GM12801 (cell line): ENCODE results near the gene MAB21L2.

Source experiments
- CTCF ChIP-seq: IDR thresholded peaks from one replicate; pipeline ENCODE4 v1.5.1; 2011; ENCODE audit warnings: control low read depth; ENCODE audit not compliant: insufficient read length; ENCODE audit errors: extremely low read depth

The MAB21L2 gene

DNA sequence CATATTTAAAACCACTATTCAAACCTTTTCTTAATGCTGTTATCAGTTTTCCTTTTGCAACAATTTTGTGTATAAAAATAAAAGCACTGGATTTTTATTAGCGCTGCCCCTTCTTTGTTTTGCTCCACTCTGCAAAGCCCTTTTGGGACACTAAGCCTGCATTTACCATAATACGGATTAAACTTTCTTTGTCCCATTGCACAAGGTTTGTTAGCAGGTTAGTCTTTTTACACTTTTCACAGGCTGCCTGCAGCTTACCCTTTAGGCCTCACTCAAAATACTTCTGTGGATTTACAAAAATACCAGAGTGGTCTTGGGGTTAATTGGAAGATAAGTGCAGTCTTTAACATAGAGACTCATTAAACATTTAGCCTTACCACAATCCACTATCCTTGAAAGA, 35.7 kb upstream of the MAB21L2 start:
- no peak for TF ChIP-seq CTCF

DNA sequence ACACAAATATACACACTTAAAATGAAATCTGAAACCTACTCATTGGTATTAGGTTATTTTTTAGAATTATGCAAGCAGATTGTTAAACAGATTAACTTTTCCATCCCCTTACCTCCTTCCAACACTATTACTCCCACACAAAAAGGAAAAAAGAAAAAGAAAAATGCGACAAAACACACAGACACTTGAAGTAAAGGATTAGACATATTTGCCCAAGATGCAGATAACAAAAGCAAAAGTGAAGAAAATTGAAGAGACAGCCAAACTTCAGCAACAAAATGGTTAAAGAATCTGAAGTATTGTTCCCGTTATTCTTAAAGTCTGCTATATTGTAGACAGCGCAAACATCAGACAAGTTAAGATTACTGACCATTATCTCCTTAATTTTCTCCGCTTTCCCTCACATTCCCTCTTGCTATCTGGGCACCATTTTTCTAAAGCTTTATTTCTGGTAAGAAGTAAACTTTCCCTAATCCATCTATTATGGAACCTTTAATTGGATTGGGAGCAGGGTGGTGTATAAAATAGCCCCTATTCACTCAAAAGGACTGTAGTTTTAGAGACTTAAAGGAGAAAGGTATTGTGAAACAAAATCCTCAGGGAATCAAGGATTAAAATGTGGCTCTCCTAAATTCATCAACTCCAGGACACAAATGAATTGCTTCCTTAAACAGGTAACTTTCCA, 34.7 kb upstream of the MAB21L2 start:
- no peak for TF ChIP-seq CTCF

DNA sequence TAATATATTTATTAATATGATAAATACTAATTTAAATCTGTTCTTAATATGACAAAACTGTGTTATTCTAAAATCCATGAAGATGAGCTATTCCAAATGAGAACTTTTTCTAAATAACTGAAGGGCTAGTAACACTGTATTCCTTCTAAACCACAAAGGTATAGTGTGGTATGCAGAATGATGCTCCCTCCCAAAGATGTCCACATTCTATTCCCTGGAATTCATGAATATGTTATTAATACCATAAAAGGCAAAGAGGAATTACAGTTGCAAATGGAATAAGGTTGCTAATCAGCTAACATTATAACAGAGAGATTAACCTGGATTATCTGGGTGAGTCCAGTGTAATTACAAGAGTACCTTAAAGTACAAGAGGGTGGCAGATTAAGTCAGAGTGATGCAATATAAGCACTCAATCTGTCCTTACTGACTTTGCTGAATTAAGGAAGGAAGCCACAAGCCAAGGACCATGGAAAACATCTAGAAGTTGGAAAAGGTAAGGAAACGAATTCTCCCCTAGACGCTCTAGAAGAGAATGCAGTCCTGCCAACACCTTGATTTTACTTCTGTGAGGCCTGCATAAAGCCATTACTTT, 20.7 kb upstream of the MAB21L2 start:
- no peak for TF ChIP-seq CTCF

- no peak for TF ChIP-seq CTCF
Measured at GRCh38 chr4:150562250-150562649, 19.7 kb upstream of the MAB21L2 start.

- TF ChIP-seq CTCF = no peak
Measured at GRCh38 chr4:150562751-150563150, 19.2 kb upstream of the MAB21L2 start.

- TF ChIP-seq CTCF = no peak
Measured at GRCh38 chr4:150567070-150567469, 14.9 kb upstream of the MAB21L2 start.

DNA sequence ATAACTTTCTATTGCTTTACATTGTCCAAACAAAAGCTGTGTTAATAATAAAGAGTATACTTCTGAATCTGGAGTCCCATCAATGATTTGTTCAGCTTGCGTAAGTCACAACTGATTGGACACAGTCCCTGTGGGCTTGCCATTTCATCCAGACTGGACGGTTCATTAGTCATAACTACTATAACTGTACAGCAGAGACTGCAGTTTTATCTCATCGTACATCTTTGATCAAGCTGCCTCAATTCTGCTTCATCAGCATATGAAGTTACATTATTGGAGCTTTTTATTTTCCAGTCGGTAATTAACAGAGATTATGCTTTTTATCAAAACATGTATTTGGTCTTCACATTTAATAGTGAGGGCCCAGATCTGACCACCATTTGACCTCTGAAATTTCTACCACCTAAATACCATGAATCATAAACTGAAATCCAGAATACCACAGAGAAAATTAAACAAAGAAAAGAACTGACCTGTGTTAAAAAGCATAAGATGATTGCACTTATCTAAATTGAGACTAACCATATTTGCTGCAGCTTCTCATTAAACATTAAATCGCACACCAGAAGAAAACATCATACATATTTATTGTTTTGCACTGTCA, 12.5 kb upstream of the MAB21L2 start:
- TF ChIP-seq CTCF = no peak
